ENCODE data around the gene COX6A1. TPM values are rescaled to one million over a fixed set of nuclear protein-coding genes. Genes with fewer than 3 reads are reported as not detected.
"Not testable (repeated sequence)": the region's sequence is repeated elsewhere in the genome, so short reads cannot be mapped to it uniquely, and the experiment has no call there.

COX6A1 gene
- polyA plus RNA-seq, 4 donors = 274 to 383 (median 330) TPM

DNA sequence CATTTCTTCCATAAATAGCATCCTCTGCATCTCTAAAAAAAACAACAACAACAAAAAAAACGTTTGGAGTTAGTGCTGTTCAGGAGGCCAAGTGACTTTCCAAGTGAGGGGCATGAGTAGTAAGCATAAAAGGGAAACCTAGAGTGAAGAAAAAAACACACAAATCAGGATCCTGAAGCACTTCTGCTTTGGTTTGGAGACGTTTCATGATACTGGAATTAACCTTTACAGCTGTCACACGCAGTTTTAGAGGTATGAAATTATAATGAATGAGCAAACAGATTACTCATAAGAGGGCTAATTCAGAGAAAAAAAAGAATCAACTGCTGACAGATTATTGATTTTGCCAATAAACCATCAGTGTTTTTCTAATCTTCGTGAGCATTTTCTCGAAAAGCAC is 27.8 kb downstream of the COX6A1 start:
- DNase-seq (ENCODE audit: low read depth in 4 of 4, low spot score in 2 of 4) = no peak

DNA sequence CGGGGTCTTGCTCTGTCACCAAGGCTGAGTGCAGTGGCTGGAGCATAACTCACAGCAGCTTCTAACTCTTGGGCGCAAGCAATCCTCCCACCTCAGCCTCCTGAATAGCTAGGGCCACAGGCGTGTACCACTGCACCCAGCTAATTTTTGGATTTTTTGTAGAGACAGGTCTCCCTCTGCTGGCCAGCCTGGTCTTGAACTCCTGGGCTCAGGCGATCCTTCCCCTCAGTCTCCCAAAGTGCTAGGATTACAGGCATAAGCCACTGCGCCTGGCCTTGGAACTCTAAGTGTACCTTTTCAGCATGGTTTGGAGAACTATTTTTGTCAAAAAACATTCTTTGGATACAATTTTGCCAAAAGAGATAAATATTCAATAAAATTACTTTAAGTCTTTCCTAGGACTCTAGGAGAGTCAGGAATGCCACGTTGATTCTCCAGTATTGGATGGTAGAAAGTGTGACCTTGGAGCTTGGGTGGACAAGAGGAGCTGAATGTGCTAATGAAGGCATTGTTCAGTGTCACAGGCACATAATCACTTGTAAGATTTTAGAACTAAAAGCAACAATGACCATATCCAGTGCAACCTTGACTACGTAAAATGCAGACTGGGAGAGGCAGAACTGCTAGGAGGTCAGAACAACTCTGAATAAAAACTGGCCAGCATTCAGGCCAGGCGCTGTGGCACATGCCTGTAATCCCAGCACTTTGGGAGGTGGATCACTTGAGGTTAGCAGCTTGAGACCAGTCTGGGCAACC is 28.8 kb downstream of the COX6A1 start:
- DNase-seq (ENCODE audit: low read depth in 4 of 4, low spot score in 2 of 4) = no peak

DNA sequence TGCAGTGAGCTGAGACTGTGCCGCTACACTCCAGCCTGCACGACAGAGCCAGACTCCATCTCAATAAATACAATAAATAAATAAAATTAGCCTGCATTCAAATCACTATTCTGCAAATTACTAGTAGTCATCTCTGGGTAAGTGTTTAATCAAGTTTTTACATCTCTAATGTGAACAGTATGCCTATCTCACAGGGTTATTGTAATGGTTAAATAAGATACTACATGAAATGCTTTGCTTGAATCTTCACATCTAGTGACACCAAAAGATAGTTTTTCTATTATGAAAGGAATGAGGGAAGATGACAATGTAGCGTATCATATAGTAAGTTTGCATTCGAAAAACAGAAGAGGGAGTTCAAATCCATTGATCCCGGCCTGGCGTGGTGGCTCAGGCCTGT is 29.5 kb downstream of the COX6A1 start:
- DNase-seq (ENCODE audit: low read depth in 4 of 4, low spot score in 2 of 4) = no peak

DNA sequence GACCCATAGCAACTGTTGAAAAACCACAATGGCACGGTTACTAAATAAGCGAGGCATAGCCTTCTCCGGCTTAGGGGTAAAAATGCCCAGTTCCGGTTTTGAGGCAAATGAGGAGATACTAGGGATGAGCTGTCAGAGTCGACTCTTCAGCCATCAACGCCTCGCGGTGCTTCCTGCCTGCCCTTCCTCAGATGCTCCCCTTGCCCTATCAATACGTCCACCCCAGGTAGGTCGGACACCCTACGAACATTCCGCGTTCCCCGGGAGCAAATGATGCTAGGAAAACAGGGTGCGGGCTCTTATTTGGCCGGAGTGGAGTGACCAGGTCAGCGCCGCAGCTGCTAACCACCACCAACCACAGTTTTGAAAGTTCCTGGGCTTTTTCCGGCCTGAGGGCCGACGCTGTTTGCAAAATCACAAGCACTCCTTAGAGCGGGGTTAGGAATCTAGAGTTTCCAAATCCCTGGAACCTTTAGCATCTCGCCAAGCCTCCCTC is 30.5 kb downstream of the COX6A1 start:
- DNase-seq (ENCODE audit: low read depth in 4 of 4, low spot score in 2 of 4) = peak in 1 of 4 donors; percentile 35

DNA sequence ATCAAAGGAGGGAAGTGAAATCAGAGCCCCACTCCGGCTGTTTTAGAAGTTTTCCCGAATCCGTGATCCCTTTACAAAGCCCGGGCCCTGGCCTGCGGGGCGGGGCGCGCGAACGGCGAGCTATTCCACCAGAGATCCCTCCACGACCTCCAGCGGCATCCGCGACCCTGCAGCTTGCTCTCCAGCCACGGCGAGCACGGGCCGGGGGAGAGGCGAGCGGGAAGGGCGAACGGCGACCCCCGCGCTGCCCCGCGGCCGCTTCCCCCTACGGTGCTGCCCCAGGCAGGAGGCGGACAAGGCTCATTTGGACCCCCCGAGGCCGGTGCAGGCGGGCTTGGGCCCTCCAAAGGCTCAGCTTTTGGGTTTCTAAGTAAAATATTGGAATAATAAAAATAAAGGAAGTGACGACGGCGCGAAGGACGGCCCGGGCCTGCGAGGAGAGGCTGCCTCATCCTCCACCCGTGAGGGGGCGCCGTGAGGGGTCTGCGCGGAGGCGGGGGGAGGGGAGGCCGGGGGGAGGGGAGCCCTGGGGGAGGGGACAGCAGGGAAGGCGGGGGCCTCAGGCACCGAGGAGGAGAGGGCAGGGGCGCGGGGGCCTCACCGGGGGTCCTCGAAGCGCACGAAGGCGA is 31.0 kb downstream of the COX6A1 start:
- DNase-seq (ENCODE audit: low read depth in 4 of 4, low spot score in 2 of 4) = peak in 1 of 4 donors; percentile 29

DNA sequence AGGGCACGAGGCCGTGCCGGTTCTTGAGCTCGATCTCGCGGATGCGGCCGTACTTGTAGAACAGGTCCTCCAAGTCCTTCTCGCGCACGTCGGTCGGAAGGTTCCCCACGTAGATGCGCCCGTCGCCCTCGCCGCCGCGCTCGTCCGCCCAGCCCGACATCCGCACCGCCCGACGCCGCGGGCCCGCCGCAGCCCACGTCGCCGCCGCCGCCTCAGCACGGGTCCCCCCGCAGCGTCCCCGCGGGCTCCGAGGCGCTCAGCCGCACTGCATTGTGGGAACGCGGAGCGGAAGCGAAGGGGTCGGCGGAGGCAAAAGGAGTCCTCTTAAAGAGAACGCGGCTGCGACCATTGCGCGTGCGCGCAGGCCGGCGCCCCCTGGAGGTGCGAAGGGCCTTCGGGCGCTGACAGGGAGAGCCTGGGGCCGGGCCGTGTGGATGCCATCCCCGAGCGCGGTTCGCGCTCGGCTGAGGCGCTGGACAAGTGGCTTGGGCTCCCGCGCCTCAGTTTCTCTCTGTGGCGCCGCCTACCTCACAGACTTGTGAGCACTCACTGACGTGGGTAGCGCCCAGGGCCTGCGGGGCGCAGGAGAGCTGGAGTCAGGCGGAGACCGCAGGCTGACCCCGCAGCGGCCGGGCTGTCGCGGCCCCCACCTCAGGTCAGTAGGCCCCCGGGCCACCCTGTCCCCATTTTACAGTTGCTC is 31.7 kb downstream of the COX6A1 start, which contains the start of gene SRSF9:
TSS of gene SRSF9 (minus strand) at position 299 of the 700 bp plus-strand sequence. CDS start at position 160, 139 bp downstream.
- DNase-seq (ENCODE audit: low read depth in 4 of 4, low spot score in 2 of 4) = peak in 3 of 4 donors; percentile 86 to 94 (median 94)

DNA sequence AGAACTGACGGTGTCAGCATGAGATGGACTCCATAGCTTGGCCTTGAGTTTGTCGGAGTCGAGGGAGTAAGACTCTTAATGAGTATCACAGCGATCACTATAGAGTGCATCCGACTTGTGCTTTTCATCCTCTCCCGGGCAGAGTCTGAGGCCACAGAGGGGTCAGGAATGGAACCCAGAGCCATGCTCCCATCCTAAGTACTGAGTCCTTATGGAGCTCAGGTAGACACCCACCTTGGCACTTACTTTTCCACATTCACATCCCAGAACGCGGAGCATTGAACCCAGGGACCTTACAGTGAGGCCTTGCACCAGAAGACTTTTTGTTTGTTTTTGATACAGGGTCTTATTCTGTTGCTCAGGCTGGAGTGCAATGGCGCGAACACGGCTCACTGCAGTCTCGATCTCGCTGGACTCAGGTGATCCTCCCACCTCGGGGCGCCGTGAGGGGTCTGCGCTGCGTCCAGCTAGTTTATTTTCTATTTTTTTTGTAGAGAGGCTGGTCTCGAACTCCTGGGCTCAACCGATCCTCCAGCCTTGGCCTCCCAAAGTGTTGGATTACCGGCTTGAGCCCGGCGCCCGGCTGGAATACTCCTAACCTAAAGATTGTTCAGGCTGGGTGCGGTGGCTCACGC is 32.4 kb downstream of the COX6A1 start:
- DNase-seq (ENCODE audit: low read depth in 4 of 4, low spot score in 2 of 4) = no peak

DNA sequence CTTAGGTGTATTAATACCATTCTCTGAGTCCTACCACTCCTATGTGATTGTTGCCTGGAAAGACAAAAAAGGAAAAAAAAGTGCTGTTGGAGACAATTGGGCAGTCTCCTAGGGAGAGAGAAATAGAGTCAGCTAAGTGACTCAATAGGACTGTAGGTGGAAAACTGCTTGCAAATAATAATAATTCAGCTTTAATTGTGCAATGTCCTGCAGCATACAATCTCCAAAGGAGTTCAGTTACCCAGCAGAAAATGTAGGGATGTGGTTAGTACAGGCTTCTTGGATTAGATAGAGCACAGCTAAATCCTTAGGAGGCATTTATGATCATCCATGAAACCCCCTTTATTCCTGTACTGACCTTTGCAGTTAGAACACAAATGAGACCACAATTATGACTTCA is 34.6 kb downstream of the COX6A1 start:
- no peak for DNase-seq (ENCODE audit: low read depth in 4 of 4, low spot score in 2 of 4)

DNA sequence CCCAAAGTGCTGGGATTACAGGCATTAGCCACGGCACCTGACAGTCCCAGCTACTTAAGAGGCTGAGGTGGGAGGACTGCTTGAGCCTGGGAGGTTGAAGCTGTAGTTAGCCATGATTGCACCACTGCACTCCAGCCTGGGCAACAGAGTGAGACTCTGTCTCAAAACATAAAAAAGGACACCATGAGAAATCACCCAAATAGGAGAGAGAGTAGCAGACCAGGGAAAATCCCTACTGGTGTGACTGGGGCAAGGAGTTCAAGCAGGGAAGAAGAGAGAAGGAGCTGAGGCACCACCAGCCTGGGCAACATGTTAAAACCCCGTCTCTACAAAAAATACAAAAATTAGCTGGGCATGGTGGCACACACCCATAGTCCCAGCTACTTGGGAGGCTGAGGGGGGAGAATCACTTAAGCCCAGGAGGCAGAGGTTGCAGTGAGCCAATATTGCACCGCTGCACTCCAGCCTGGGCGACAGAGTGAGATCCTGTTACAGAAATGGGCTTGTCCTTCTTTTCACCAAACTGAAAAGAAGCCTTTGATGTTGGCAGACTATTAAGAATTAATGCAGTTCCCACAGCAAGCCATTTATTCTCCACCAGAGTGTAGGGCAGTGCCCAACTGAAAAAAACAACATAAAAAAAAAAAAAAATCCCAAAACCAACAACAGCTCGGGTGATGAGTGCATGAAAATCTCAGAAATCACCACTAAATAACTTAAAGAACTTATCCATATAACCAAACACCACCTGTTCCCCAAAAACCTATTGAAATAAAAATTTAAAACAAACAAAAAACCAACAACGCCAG is 36.1 kb downstream of the COX6A1 start:
- no peak for DNase-seq (ENCODE audit: low read depth in 4 of 4, low spot score in 2 of 4)

DNA sequence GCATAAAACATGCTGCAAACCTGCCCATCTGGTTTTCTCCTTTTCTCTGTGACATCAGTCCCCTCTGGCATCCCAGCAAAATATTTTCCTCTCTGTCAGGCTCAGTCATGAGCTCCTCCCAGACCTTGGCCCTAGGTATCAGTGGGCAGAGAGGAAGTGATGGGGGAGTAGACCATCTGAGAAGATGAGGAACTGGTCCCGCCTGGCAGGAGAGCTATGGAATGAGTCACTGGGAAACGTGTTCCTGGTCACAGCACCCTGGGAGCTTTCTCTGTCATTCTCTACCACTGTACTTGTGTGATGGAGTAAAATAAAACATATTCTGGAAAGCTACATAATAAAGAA is 36.7 kb downstream of the COX6A1 start:
- no peak for DNase-seq (ENCODE audit: low read depth in 4 of 4, low spot score in 2 of 4)

DNA sequence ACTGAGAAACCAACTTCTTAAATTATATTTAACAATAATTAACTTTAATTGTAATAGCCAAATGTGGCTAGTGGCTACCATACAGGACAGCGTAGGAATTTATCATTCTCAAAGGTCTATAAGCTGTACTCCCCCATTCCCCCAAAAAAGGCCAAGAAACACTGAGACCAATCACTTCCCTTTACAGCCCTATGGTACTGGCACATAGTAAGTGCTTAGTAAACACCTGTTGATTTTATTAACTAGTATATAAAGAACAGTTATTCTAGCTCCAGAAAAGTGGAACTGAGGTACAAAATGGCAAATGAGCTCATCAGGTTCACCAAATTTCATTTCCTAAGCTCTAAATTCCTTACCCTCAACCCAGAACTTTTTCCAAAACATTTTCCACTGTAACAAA is 37.7 kb downstream of the COX6A1 start:
- no peak for DNase-seq (ENCODE audit: low read depth in 4 of 4, low spot score in 2 of 4)

DNA sequence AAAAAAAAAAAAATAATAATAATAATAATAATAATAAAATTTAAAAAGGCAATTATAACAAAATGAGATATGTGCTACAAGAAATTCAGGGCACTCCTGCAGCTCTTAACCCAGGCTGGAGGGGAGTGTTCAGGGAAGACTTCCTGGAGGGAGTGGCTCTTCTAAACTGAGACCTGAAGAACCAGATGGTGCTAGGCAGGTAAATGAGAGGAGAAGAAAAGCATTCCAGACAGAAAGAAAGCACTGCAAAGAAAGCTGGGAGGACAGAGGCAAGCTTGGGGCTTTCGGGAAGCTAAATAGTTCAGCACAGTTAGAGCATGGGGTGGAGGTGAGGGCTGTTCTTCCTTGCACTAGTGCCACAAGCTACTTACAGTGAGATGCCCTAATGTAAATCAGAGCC is 41.5 kb downstream of the COX6A1 start:
- no peak for DNase-seq (ENCODE audit: low read depth in 4 of 4, low spot score in 2 of 4)

DNA sequence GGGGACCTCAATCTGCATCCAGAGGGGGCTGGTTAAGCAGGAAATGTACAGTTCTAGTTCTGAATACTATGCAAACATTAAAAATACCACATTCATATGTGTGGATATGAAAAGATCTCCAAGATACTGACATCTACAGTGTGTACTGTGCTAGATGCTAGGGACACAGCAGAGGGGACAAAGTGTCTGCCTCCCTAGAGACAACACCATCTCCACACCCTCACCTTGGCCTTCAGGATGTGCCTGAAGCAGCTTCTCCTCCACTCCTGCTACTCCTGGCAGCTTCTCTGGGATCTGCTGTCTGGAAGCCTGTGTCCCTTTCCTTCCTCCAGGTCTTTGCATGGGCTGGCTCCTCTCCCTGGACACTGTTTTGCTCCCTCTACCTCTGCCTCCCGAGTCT is 42.3 kb downstream of the COX6A1 start:
- no peak for DNase-seq (ENCODE audit: low read depth in 4 of 4, low spot score in 2 of 4)

DNA sequence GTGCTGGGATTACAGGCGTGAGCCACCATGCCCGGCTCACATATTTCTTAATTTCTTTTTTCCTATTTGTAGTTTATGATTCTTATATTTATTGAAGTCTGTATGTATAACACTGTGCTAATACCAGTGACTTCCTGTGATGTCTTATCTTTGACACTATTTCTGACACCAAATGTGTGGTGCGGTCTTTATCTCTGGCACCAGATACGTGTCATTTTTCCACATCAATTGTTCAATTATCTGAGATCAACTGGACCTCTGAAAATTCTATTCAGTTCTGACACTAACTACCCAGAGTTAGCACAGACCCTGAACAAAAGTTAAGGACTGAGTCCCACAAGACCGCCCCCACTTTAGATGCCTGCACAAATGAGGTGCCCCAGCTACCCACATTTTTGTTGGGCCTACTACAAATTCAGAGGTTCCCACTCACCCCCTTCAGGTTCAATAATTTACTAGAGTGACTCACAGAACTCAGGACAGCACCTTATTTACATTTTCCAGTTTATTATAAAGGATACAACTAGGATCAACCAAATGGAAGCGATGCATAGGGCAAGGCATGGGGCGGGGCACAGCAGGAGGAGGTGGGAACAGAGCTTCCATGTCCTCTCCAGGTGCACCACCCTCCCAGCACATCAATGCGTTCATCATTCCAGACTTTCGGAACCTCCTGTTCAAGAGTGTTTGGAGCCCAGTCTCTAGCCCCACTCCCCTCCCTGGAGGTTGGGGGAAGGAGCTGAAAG is 43.3 kb downstream of the COX6A1 start:
- DNase-seq (ENCODE audit: low read depth in 4 of 4, low spot score in 2 of 4) = no peak

DNA sequence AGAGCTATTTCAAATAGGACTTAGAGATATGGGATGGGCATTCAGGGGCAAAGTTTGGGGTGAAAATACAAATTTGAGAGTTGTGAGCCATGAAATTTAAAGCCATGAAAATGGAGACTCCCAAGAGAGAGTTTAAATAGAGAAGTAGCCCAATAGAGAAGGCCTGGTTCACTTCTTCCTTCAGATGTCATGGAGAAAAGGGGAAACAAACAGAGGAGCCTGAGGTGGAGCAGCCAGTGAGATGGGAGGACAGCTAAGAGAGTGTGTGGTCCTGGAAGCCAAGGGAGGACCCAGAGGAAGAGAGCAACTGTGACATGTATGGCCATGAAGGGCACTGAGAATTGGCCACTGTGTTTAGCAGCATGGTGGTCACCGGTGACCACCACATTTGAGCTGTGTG is 45.7 kb downstream of the COX6A1 start:
- no peak for DNase-seq (ENCODE audit: low read depth in 4 of 4, low spot score in 2 of 4)

DNA sequence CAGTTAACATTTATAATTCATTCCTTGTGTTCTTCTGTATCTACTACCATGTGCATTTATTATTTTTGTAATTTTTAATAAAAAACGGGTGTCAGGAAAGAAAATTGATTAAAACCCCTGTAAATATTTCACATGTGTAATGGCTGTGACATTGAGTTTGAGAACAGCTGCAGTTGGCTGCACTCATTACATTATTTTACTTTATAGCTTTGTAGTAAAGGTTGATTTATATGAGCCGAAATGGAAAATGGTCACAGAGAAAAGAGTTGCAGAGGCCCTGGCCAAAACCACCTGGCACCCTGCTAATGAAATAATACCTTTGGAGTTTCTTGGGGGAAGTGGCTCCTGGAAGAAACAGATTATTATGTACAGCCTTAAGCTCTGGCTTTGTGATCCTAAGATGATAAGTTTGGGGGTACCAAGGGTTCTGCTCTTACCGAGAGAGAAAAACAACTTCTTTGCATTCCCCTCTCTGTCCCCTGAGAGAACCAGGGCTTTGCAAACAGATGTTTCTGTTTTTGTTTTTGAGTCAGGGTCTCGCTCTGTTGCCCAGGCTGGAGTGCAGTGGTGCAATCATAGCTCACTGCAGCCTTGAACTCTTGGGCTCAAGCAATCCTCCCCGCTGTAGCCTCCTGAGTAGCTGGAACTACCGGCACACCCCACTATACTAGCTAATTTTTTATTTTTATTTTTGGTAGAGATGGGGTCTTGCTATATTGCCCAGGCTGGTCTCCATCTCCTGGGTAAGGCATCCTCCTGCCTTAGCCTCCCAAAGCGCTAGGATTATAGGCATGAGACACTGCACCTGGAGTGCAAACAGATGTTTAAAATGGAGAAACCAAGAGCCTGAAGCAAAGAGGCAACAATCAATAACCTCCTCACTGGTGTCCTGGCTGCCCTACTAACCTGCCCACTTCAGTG is 48.3 kb downstream of the COX6A1 start:
- no peak for DNase-seq (ENCODE audit: low read depth in 4 of 4, low spot score in 2 of 4)

DNA sequence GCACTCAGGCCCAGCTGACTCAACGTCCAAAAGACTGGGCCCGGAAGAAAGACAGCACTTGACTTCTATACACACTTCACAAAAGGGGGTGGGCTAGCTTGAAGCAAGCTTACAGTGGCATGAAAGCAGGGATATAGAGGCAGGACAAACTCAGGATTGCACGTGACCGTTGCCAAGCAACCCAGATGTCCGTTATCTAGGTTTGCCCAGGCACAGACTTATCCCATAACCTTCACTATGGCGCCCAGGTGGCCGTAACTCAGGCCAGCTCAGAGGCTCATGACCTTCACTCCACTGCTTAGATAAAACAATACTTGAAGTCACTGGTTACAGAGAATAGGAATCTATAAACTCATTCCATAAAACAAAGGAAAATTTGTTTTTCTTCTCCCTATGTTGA is 49.6 kb downstream of the COX6A1 start:
- not testable (repeated sequence) for DNase-seq (ENCODE audit: low read depth in 4 of 4, low spot score in 2 of 4)

DNA sequence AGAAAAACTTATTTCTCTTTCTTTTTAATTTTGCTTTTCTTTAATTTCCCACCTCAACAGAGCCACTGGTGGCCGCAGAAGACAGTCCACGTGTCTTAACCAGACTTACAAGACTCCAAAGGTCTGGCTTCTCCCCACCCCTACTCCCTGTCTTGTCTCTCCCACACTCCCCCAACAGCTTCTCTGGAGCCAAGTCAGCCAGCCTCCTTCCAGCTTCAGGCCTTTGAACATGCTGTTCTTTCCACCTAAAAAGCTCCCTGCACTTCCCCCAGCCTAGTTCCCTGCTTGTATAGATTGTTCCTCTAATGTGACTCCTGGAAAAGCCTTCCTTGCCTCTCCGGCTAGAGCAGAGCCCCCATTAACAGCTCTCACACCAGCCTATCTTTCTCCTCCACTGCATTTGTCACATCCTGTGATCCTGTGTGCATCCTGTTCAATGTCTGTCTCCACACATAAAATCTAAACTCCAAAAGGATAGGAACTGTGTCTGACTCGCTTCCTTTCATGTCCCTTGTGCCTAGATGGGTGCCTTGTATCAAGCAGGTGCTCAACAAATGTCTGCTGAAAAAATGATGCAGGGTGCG is 50.2 kb downstream of the COX6A1 start:
- no peak for DNase-seq (ENCODE audit: low read depth in 4 of 4, low spot score in 2 of 4)
